ENCODE measurements around the gene TMEM209.

TMEM209 gene

DNA sequence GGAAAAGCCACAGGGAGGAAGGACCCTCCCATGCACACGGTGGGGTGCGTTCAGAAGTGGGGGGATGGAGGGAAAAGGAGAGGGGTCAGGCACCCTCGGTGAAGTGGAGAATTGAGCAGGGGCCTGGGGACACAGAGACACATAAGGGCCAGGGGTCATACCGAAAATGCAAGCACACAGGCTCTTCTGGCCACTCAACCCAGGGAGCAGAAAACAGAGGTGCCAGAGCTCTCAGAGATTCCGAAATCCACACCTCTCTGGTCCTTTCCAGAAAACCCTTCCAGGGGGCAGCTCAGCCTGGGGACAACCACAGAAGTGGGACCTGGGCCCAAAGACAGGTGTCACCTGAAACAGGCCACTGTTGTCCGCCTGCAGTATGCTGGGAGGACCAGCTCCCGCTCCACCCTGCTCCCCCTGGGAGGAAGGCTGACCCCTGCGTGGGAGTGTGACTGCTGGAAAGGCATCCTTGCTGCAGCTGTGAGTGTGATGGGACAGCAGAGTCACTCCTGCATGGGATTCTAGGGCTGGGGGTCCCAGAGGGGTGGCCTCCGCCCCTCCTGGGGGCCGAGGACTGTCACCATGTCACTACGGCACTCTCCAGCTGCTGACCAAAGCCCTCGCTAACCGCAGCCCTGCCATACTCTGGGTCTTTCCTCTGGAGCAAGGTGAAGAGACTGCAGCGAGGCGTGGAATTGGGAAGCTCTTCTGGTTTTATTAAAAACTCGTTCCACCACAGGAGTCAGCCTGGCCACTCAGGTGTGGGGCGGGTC lies 63.1 kb downstream of the TMEM209 start:
- H3K9me3 ChIP-seq (ENCODE audit: control insufficient read depth, insufficient read depth, low read length), result no peaks in the 10 kb centered on the region
- H3K9ac ChIP-seq (ENCODE audit: low read depth, low read length), result peak overlapping the region; percentile 83; the same call in 1 of the 2 replicates
- peak overlapping the region; percentile 86 for H3K27ac ChIP-seq (ENCODE audit: low read depth, low read length)
- peak overlapping the region; percentile 61 for H3K4me3 ChIP-seq (ENCODE audit: low read depth, low read length)
- H3K4me1 ChIP-seq (ENCODE audit: control insufficient read depth, insufficient read depth, low read length), result peaks cover 16% of the 10 kb centered on the region
- H3K36me3 ChIP-seq (ENCODE audit: control insufficient read depth, insufficient read depth, low read length), result no peaks in the 10 kb centered on the region
- H3K27me3 ChIP-seq (ENCODE audit: control insufficient read depth, insufficient read depth, low read length), result peaks cover 6% of the 10 kb centered on the region; the same call in 1 of the 2 replicates

DNA sequence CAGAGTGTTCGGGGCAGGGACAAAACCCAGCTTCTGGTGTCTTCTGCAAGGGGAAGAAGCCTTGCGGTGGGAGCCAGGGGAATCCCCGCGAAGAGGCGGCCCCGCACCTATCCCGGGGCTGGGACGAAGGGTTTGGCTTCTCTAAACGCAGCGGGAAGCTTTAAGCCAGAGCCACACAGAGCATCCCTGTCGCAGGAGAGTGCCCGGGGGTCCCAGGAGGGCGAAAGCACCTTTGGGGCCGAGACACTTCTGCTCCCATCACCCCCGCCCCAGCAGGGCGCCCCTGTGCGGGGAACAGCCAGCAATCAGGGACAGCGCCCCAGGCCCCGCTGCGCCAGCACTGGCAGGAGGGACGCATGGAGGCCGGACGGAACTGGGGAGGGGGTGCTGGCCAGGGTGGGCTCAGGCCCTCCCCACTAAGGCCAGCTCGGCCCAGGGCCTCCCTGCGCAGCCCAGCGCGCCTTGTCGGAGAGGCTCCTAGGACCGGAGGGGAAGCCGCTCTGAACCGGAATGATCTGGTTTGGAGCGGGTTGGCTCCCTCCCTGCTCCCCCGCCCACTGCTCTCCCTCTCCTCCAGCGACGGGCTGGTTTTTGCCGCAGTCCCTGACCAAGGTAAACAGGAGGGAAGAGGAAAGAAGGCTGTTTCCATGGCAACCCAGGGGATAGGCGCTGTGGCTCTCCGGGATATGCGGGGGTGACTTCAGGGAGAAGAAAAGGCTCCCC lies 63.9 kb downstream of the TMEM209 start:
- H3K4me3 ChIP-seq (ENCODE audit: low read depth, low read length), result peak overlapping the region; percentile 61

DNA sequence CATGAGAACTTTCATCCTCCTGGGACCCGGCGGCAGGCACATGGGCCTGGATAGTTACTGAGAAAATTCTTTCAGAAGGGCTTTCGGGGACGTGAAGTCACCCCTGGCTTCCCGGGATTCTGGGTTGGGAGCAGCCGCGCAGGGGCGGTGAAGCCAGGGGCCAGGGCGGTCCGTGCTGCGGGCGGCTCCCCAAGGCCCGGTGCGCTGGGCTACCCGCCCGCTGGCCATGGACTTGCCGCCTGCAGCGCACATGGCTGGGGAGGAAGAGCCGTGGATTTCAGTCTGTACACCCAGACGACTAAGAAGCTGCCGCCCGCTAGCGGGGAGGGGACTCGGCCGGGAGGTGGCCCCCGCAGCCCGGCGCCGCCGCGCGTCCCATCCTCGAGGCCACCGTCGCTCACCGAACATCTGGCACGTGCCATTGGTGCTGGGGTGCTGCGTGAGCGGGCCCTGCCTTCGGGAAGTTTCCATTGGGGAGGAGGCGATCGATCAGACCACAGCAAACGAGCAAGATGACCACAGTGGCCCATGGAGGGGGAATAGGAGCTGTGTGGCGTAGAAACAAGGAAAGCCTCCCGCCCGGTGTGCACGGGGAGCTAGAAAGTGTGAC lies 64.5 kb downstream of the TMEM209 start:
- Histone ChIP-seq H3K27ac (ENCODE audit: low read depth, low read length) (peak overlapping the region; percentile 86), H3K36me3 (ENCODE audit: control insufficient read depth, insufficient read depth, low read length) (0 out of 2 replicates have a peak, but pooled peaks cover 3% of the 10 kb centered on the region), H3K4me1 (ENCODE audit: control insufficient read depth, insufficient read depth, low read length) (peaks cover 16% of the 10 kb centered on the region), H3K4me3 (ENCODE audit: low read depth, low read length) (peak overlapping the region; percentile 61; the same call in 1 of the 2 replicates), H3K9me3 (ENCODE audit: control insufficient read depth, insufficient read depth, low read length) (no peaks in the 10 kb centered on the region), H3K9ac (ENCODE audit: low read depth, low read length) (peak overlapping the region; percentile 83), H3K27me3 (ENCODE audit: control insufficient read depth, insufficient read depth, low read length) (peaks cover 6% of the 10 kb centered on the region; the same call in 1 of the 2 replicates)

More for the DNA sequence above, 63.9 kb downstream of the TMEM209 start:
- peaks cover 6% of the 10 kb centered on the region; the same call in 1 of the 2 replicates for H3K27me3 ChIP-seq (ENCODE audit: control insufficient read depth, insufficient read depth, low read length)
- no peaks in the 10 kb centered on the region for H3K9me3 ChIP-seq (ENCODE audit: control insufficient read depth, insufficient read depth, low read length)
- no peaks in the 10 kb centered on the region for H3K36me3 ChIP-seq (ENCODE audit: control insufficient read depth, insufficient read depth, low read length)
- H3K27ac ChIP-seq (ENCODE audit: low read depth, low read length), result peak overlapping the region; percentile 86
- peak overlapping the region; percentile 83 for H3K9ac ChIP-seq (ENCODE audit: low read depth, low read length)
- H3K4me1 ChIP-seq (ENCODE audit: control insufficient read depth, insufficient read depth, low read length), result peaks cover 16% of the 10 kb centered on the region

- Histone ChIP-seq H3K9me3 (ENCODE audit: control insufficient read depth, insufficient read depth, low read length) (no peaks in the 10 kb centered on the region), H3K27ac (ENCODE audit: low read depth, low read length) (no peak overlapping the region), H3K4me3 (ENCODE audit: low read depth, low read length) (no peak overlapping the region), H3K27me3 (ENCODE audit: control insufficient read depth, insufficient read depth, low read length) (peaks cover 6% of the 10 kb centered on the region; the same call in 1 of the 2 replicates), H3K4me1 (ENCODE audit: control insufficient read depth, insufficient read depth, low read length) (peaks cover 17% of the 10 kb centered on the region), H3K9ac (ENCODE audit: low read depth, low read length) (no peak overlapping the region), H3K36me3 (ENCODE audit: control insufficient read depth, insufficient read depth, low read length) (peaks cover 9% of the 10 kb centered on the region; the same call in 1 of the 2 replicates)
Observed at GRCh38 chr7:130139193-130139960, 65.8 kb downstream of the TMEM209 start.

GRCh38 chr7:130137207-130137606 lies 68.0 kb downstream of the TMEM209 start:
- no peaks in the 10 kb centered on the region for H3K9me3 ChIP-seq (ENCODE audit: control insufficient read depth, insufficient read depth, low read length)
- H3K4me1 ChIP-seq (ENCODE audit: control insufficient read depth, insufficient read depth, low read length), result peaks cover 30% of the 10 kb centered on the region
- H3K27ac ChIP-seq (ENCODE audit: low read depth, low read length), result no peak overlapping the region
- H3K9ac ChIP-seq (ENCODE audit: low read depth, low read length), result no peak overlapping the region
- peaks cover 6% of the 10 kb centered on the region; the same call in 1 of the 2 replicates for H3K27me3 ChIP-seq (ENCODE audit: control insufficient read depth, insufficient read depth, low read length)
- H3K36me3 ChIP-seq (ENCODE audit: control insufficient read depth, insufficient read depth, low read length), result peaks cover 9% of the 10 kb centered on the region; the same call in 1 of the 2 replicates
- no peak overlapping the region for H3K4me3 ChIP-seq (ENCODE audit: low read depth, low read length)

DNA sequence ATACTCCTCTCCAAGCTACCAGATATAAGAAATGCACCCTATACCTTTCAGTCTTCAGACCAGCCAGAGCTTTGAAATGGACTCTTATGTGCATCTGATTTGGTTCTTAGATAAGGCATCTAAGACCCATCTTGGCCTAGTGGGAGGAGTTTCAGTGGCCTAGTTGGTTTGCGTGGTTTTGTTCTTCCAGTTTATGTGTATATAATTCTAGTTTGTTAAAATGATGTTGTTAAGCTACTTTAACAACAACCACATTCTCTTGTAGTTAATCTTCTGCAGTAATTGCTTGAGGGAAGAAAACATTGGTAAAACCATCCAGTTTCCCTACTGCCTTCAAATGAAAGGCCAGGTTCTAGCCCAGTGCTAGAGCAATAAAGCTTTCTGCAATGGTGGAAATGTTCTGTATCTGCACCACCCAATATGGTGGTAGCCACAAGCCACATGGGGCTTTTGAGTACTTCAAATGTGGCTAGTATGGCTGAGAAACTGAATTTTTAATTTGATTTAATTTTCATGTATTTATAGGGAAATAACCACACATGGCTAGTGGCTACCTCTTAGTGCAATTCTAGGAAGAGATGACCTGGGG lies 68.5 kb downstream of the TMEM209 start:
- no peak overlapping the region for H3K4me3 ChIP-seq (ENCODE audit: low read depth, low read length)
- H3K27me3 ChIP-seq (ENCODE audit: control insufficient read depth, insufficient read depth, low read length), result peaks cover 6% of the 10 kb centered on the region; the same call in 1 of the 2 replicates
- H3K27ac ChIP-seq (ENCODE audit: low read depth, low read length), result no peak overlapping the region
- peaks cover 9% of the 10 kb centered on the region; the same call in 1 of the 2 replicates for H3K36me3 ChIP-seq (ENCODE audit: control insufficient read depth, insufficient read depth, low read length)
- H3K9me3 ChIP-seq (ENCODE audit: control insufficient read depth, insufficient read depth, low read length), result no peaks in the 10 kb centered on the region
- peaks cover 30% of the 10 kb centered on the region for H3K4me1 ChIP-seq (ENCODE audit: control insufficient read depth, insufficient read depth, low read length)
- H3K9ac ChIP-seq (ENCODE audit: low read depth, low read length), result no peak overlapping the region

DNA sequence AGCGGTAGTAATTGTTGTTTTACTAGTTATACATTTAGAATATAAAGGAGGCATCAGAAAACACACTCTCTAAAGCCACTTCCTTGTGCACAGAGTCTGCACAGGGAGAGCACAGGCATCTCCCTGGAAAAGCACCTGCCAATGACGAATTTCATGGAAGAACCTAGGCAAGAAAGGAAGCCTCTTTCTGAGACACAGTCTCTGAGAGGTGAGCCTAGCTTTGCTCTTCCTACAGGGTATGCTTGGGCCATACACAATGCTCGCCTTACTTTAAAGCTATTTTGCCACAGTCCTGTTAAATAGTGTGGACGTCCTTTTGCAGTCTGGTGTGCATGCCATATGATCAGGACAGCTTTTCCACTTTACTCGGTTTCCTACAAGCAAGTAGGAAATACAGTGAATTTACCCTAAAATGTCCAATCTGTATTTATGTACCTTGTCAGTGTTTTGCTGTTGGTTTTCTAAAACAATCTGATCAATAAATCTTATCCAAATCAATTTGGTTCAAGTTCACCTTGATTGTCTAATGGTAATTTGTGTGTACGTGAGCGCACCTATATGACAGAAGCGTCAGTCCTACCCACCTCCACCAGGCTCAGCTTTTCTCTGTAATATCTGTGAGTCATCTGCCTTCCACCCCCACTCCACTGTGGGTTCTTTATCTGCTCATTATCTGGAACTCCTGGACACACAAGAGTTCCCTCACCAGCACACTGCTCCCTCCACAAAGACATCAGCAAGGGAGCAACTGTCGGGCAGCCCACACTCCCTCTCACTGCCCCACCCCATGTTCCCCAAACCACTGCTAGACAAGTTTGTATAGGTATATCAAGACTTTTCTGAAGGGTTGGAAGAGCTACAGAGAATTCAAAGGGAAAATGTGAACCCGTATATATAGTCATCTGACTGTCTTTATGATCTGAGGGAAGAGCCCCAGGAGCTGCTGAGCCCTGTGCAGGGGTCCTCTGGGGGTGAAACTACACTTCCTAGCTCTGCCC lies 69.7 kb downstream of the TMEM209 start:
- peaks cover 25% of the 10 kb centered on the region for H3K4me1 ChIP-seq (ENCODE audit: control insufficient read depth, insufficient read depth, low read length)
- H3K9me3 ChIP-seq (ENCODE audit: control insufficient read depth, insufficient read depth, low read length), result no peaks in the 10 kb centered on the region
- no peak overlapping the region for H3K4me3 ChIP-seq (ENCODE audit: low read depth, low read length)
- peaks cover 17% of the 10 kb centered on the region; the same call in 1 of the 2 replicates for H3K36me3 ChIP-seq (ENCODE audit: control insufficient read depth, insufficient read depth, low read length)
- no peak overlapping the region for H3K27ac ChIP-seq (ENCODE audit: low read depth, low read length)
- H3K27me3 ChIP-seq (ENCODE audit: control insufficient read depth, insufficient read depth, low read length), result peaks cover 4% of the 10 kb centered on the region; the same call in 1 of the 2 replicates
- no peak overlapping the region for H3K9ac ChIP-seq (ENCODE audit: low read depth, low read length)

GRCh38 chr7:130134726-130135125 lies 70.5 kb downstream of the TMEM209 start:
- Histone ChIP-seq H3K9me3 (ENCODE audit: control insufficient read depth, insufficient read depth, low read length) (no peaks in the 10 kb centered on the region), H3K4me3 (ENCODE audit: low read depth, low read length) (no peak overlapping the region), H3K9ac (ENCODE audit: low read depth, low read length) (no peak overlapping the region), H3K27ac (ENCODE audit: low read depth, low read length) (no peak overlapping the region), H3K27me3 (ENCODE audit: control insufficient read depth, insufficient read depth, low read length) (no peaks in the 10 kb centered on the region), H3K4me1 (ENCODE audit: control insufficient read depth, insufficient read depth, low read length) (peaks cover 23% of the 10 kb centered on the region), H3K36me3 (ENCODE audit: control insufficient read depth, insufficient read depth, low read length) (peaks cover 20% of the 10 kb centered on the region)

GRCh38 chr7:130134106-130134636 lies 71.0 kb downstream of the TMEM209 start:
- no peak overlapping the region for H3K9ac ChIP-seq (ENCODE audit: low read depth, low read length)
- H3K27ac ChIP-seq (ENCODE audit: low read depth, low read length), result peak overlapping the region; percentile 3
- no peaks in the 10 kb centered on the region for H3K9me3 ChIP-seq (ENCODE audit: control insufficient read depth, insufficient read depth, low read length)
- H3K4me3 ChIP-seq (ENCODE audit: low read depth, low read length), result no peak overlapping the region
- peaks cover 26% of the 10 kb centered on the region for H3K36me3 ChIP-seq (ENCODE audit: control insufficient read depth, insufficient read depth, low read length)
- no peaks in the 10 kb centered on the region for H3K27me3 ChIP-seq (ENCODE audit: control insufficient read depth, insufficient read depth, low read length)
- peaks cover 23% of the 10 kb centered on the region for H3K4me1 ChIP-seq (ENCODE audit: control insufficient read depth, insufficient read depth, low read length)

Data from HUES48 (cell line).